Gastroesophageal sphincter (tissue), 3 donors: Measurements from ENCODE around the gene CFAP97D2.

Experiments used
- EP300 ChIP-seq: sonication (generic); formaldehyde crosslinking; IDR thresholded peaks from one replicate; pipeline ENCODE4 v1.6.1; 2017; ENCODE audit warnings: antibody characterized with exemption, mild to moderate bottlenecking
- POLR2A ChIP-seq, 2 donors: fragments of 450-650 bp; IDR thresholded peaks; one replicate each; pipeline ENCODE4 v1.6.1; 2017; ENCODE audit warnings: antibody characterized with exemption in 2 of 2, mild to moderate bottlenecking in 2 of 2, moderate library complexity in 1 of 2
- POLR2AphosphoS5 ChIP-seq: sonication (generic); formaldehyde crosslinking; IDR thresholded peaks from one replicate; pipeline ENCODE4 v1.6.1; 2017; ENCODE audit warnings: antibody characterized with exemption
- TF ChIP-seq, protein P1 (sequence below), 4 experiments: fragments of 200-600 bp in 2 of 4; fragments of 450-650 bp in 2 of 4; sonication (generic) in 1 of 4; IDR thresholded peaks; one replicate each; pipeline ENCODE4 v1.5.1; 2017 to 2019; ENCODE audit warnings: antibody characterized with exemption in 4 of 4, mild to moderate bottlenecking in 2 of 4, moderate library complexity in 2 of 4

DNA sequence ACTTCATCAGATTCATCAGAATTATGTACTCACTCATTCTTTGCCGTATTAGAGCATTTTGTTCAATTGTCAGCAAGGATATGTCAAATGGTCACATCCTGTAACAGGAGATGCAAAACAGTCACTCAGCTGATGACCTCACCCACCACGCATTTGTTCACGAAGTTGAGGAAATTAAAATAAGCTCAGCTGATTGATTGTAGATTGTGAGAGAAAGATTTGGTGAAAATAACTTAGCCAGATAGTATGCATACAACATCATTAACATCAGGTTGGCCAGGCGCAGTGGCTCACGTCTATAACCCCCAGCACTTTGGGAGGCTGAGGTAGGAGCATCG is 33.1 kb downstream of the CFAP97D2 start:
- TF ChIP-seq EP300 (no peak), POLR2AphosphoS5 (no peak), POLR2A (IDR thresholded peaks at IDR 0.05) (no peak)
- TF ChIP-seq, protein P1, sequence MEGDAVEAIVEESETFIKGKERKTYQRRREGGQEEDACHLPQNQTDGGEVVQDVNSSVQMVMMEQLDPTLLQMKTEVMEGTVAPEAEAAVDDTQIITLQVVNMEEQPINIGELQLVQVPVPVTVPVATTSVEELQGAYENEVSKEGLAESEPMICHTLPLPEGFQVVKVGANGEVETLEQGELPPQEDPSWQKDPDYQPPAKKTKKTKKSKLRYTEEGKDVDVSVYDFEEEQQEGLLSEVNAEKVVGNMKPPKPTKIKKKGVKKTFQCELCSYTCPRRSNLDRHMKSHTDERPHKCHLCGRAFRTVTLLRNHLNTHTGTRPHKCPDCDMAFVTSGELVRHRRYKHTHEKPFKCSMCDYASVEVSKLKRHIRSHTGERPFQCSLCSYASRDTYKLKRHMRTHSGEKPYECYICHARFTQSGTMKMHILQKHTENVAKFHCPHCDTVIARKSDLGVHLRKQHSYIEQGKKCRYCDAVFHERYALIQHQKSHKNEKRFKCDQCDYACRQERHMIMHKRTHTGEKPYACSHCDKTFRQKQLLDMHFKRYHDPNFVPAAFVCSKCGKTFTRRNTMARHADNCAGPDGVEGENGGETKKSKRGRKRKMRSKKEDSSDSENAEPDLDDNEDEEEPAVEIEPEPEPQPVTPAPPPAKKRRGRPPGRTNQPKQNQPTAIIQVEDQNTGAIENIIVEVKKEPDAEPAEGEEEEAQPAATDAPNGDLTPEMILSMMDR (IDR thresholded peaks at IDR 0.05) = no peak
